HL-60 (cell line): ENCODE data around the gene C5orf58.

ENCODE experiments used
- GABPA ChIP-seq: IDR thresholded peaks from 2 replicates; pipeline ENCODE4 v1.6.1; 2012; ENCODE audit warnings: low read depth
- POLR2AphosphoS5 ChIP-seq: IDR thresholded peaks from 2 replicates; pipeline ENCODE4 v1.6.1; 2012; ENCODE audit warnings: low read depth
- TF ChIP-seq, protein P1 (sequence below): IDR thresholded peaks from one replicate; pipeline ENCODE4 v1.5.1; 2011; ENCODE audit warnings: low read length, control low read depth, inconsistent platforms; ENCODE audit not compliant: insufficient read depth

DNA sequence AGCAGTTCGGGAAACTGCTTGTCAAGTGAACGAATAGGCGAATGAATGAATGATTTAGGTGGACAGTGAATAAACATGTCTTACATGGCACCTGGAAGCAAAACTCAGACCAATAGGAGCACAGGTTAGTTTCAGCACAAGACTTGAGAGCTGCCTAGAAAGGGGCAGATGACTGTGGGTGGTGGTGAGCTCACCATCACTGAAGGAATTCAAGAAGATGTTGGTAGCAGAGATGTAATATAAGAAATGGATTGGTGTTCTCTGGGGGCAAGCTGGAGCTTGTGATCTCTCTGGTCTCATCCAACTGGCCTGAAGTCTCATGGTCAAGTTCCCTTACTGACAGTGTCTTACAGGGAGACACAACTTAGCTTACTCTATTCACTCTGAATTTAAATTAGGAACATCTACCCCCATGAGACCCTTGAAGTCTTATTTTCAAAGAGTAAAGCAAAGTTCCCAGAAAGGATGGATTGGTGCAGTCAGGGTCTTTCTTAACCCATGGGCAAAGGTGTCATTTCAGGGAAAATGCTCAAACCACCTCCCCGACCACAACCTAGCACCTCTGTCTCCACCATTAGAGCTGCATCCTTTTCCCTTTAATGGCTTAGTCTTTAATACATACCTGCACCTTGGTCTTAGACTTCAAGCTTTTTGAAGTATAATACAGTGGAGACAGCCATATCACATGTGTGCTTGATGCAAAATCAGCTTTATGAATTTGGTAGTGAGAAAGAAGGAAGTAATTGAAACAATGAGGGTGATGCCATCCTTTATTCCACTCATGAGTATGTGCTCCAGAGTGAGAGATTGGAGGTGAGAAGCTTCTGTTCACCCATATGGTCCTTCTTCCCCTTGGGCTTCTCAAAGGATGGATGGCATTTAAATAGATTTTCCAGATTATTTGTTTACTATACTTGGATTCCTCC is 59.7 kb downstream of the C5orf58 start:
- TF ChIP-seq, protein P1, sequence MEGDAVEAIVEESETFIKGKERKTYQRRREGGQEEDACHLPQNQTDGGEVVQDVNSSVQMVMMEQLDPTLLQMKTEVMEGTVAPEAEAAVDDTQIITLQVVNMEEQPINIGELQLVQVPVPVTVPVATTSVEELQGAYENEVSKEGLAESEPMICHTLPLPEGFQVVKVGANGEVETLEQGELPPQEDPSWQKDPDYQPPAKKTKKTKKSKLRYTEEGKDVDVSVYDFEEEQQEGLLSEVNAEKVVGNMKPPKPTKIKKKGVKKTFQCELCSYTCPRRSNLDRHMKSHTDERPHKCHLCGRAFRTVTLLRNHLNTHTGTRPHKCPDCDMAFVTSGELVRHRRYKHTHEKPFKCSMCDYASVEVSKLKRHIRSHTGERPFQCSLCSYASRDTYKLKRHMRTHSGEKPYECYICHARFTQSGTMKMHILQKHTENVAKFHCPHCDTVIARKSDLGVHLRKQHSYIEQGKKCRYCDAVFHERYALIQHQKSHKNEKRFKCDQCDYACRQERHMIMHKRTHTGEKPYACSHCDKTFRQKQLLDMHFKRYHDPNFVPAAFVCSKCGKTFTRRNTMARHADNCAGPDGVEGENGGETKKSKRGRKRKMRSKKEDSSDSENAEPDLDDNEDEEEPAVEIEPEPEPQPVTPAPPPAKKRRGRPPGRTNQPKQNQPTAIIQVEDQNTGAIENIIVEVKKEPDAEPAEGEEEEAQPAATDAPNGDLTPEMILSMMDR = no peak
- TF ChIP-seq POLR2AphosphoS5 (no peak), GABPA (no peak)
